IPS DF 4.7 (cell line): ENCODE results near the gene SKP2.
"Not testable (repeated sequence)": the region's sequence is repeated elsewhere in the genome, so short reads cannot be mapped to it uniquely, and the experiment has no call there.

Experiments used
- DNase-seq: peaks from one replicate; pipeline ENCODE4 v3.0.0-alpha.2; 2013; ENCODE audit warnings: low spot score; ENCODE audit errors: extremely low read depth

SKP2 gene

DNA sequence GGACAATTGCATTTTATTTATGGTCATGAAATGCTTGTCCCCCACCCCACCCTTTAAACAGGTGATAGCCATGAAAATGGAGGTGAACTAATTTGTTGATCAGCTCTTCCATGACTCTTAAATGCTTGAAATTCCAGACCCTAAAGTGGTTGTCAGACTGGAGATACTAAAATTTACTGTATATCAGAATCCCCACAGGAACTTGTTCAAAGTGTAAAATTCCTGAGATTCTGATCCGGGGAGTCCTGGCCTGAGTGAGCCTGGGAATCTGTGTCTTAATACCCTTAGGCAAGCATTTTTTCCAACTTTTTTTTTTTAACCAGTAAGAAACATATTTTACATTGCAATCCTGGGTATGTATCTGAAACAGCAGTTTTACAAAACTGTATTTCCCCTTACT is 4.7 kb downstream of the SKP2 start:
- no peak for DNase-seq

DNA sequence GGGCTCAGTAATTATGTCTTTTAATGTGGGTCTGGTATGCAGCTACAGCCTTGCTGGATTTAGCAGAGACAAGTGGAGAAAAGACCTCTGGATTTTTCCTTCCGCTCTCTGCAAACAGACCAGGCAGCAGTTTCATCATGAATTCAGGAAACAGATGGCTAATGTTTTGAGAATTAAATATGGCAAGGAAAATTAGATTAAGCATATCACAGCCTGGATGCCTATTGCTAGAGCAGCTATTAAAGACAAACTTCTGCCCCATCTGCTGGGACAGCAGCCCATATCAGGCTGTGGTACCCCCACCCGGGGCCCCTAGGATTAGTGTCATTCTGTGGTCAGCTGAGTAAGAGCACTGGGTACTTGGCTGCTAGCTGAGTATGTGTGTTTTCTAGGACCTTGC is 6.2 kb downstream of the SKP2 start:
- no peak for DNase-seq

DNA sequence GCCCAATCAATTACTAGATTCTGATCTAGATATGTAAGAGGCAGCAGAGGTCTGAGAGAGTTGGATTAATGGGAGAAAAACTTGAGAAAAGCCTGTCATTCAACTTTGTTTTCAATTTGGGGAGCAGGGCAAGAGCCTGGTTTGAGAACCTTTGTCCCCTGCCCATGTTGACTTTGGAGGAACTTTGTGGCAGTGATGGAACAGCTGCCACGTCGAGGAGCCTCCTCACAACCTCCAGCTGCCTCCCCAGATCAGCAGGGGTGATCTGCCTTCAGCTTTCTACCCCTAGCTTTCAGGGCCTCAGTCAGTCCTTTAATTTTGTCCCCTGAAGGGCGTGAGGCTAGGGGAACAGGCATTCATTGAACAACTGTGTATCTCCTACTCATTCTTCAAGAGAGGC is 8.7 kb downstream of the SKP2 start:
- DNase-seq: no peak

DNA sequence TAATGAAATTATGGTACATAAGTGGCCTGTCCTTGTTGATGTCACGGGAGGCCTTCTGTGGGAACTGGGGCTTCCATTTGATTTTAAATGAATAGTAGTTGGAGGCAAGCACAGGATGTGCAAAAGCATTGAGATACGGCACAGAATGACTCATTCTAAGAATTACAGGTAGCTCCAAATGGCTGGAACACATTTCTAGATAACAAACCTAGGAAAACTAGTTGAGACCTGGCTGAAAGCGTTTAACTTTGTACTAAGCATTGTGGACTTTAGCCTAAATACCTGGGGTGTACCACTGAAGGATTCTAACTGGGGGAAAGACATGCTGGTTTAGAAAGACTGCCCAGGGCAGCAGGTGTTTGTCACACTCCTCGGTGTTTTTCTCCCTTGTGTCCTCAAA is 9.4 kb downstream of the SKP2 start:
- DNase-seq: no peak

DNA sequence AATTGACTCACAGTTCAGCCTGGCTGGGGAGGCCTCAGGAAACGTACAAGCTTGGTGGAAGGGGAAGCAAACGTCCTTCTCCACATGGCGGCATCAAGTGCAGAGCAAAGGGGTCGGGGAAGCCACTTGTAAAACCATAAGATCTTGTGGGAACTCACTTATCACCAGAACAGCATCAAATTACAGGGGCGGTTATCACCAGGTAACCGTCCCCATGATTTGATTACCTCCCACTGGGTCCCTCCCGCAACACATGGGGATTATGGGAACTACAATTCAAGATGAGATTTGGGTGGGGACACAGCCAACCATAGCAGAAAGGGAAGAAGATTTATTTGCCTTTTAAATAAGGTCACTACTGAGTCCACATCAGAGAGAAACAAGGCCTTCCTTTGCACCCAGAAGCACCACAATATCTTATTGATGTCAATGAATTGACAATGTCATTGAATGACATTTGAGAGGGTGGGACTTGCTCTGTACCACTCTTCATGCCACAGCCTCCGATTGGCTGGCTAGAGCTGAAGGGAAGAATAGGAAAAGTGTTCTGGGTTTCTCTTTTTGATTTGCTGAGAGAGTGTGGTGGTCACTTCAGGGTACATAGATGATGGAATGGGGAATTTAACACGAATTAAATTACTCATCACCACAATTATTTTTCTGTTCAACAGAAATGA is 11.0 kb downstream of the SKP2 start:
- no peak for DNase-seq

DNA sequence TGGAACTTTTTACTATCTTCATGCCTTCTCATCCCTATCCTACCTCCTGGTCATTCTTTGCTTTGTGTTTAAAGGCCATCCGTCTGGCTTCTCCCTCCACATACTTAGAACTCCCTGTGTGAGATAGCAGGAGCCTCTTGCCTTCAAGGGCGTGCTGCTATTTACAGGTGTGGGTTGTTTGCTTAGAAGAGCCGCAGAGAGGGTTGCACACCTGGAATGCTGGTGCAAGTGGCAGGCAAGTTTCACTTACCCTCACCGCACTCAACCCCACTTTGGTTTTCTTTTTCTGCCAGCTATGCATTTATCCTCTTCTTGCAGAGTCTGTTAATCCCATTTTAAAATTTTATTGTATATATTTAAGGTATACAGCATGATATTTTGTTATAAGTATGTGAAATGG is 12.6 kb downstream of the SKP2 start:
- no peak for DNase-seq

DNA sequence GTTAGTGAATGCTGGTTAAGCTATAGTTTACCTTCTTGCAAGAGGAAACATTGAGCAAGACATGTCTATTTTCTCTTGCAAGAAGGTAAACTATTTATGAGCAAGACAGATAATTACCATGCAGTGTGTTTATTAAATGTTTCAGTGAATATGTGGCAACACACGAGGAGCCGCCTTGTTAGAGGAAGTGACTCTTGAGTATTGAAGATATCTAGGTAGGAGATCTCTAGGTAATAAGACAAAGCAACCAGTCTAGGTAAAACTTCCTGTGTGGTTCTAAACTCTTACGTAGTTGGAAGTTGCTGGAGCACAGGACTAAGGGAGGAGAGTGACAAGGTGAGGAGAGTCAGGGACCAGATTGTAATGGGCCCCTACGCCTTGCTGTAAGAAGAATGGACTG is 16.8 kb downstream of the SKP2 start:
- no peak for DNase-seq

DNA sequence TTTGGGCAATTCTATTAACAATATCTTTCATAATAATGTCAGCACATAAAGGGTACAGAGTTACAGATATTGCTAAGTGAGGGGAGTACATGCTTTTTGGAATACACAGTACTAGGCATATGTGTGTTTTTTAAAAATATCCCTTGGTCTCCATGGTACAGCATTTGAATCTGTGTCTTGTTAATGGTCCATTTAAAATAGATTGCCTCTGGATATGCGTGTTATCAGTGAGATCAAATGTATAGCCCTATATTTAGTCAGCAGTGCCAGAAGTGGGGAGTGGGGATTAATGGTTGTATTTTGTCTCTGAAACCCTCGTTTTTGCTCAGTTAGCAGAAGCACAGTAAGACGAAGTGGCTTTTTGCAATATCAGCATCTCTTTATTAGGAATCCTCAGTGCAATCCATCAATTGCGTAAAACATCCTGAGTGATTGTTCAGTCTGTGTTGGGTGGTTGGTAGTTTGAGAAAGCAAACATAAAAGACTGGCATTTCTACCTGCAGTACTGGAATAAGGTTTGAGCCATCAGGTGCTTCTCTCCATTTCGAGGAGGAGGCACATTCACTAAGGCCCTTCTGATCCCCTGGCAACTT is 19.0 kb downstream of the SKP2 start:
- no peak for DNase-seq

DNA sequence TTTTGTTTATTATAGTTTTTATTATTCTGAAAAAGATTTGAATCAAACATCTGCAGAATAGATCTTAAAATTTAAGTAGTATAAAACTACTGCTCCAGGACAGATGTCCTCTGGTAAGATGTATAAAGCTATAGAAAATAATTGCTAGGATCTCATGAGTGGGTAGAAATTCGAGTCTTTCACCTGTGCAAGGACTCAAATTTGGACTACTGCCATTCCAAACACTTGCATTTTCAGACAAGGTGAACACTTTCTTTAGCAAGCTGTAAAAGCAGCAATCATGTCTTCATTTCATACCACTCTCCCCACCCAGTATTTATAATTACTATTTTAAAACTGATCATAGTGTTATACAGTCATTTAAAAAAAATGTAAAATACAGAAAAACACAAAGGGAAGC is 20.7 kb downstream of the SKP2 start:
- no peak for DNase-seq

DNA sequence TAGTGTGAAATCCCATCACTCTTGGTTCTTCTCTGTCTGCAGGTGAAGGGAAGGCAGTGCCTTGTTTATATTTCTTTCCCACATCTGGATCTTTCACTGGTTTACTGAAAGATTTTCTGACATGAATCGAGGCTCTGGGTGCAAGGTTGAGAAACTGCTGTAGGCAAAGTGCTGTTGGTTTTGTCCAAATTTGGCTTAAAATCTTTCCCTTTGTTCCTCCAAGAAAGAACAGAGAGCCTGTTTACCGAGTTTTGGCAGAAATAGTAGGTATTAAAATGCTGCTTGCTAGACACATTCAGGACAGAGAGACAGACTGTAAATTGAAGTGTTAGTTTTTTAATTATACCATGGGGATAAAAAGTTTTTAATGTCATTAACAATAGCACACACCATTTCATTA is 21.5 kb downstream of the SKP2 start:
- no peak for DNase-seq

DNA sequence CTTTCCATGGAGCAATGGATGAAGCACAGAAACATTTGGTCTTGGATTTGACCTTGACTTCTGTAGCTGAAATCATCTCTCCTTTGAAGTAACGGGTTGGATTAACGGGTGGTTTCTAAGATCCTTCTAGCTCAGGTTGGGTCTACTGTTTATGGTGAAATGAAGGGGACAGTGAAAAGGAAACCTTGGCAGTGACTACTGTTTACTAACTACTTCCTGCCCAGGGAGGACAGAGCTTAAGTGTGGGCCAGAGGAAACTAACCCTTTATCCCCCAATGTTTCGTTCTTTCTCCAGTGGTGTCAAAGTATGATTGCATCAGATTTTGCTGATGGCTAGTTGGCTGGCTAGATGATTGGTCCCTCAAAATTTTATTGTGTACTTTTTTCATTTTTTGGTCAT is 22.2 kb downstream of the SKP2 start:
- DNase-seq: no peak

DNA sequence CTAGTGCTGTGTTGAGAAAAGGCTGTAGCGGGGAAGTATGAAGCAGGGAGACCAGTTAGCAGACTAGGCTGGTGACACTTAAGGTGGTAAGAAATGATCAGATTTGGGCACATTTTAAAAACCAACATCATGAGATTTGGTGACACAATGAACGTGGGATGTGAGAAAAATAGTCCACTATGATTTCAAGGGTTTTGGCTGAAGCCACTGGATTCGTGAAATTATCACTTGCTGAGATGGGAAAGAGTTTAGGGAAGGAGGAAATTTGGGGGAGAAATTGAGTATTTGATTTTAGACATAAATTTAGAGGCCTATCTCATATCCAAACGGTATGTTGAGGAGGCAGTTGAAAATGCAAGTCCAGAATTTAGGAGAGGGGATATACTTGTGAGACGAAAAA is 23.1 kb downstream of the SKP2 start:
- DNase-seq: no peak

DNA sequence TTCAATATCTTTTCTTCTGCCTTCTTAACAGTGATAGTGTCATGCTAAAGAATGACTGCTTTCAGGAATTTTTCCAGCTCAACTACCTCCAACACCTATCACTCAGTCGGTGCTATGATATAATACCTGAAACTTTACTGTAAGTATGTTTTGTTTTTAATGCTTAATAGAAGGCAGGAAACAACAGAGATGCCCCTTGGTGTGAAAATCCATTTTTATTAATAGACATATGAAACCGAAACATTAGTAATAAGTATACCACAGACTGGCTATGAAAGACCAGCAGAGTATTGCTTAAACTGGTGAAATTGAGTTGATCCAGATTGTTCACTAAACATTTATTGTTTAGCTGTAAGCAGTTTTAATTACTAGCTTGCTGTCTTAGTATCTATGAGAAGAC is 25.2 kb downstream of the SKP2 start:
- no peak for DNase-seq

DNA sequence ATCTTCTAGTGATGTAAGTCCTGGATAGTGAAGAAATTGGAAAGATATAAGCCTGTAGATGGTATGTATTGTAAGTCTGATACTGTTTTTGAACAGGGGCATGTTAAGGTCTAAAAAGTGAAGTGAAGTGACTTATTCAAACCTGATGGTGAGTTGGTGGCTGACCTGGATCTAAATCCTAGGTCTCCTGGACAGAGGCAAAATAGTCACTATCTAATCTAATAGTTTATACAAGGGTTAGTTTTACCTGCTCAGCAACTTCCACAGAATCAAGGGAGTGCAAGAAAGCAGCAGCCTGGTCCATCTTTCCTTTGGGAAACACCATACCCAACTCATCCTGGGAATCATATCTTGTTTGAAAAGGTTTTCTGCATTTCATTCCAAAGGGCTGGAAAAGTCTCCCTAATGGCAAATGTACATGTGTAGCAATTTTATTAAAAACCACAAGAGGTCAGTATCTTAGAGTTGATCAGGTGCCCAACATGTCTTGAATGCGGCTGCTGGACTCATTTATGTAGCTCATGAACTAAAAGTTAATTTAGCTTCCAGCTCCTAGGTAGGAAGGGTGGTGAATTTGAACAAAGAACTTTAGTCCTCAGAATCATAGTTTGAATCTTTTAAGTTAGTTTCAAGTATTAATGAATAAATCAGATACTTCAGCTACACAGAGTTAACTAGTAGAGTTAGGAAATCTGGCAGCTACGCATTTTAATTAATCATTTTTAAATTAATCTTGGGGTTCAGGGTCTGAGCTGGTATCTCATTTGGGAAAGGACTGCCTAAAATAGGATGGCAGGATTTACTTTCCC is 26.0 kb downstream of the SKP2 start:
- DNase-seq: no peak

DNA sequence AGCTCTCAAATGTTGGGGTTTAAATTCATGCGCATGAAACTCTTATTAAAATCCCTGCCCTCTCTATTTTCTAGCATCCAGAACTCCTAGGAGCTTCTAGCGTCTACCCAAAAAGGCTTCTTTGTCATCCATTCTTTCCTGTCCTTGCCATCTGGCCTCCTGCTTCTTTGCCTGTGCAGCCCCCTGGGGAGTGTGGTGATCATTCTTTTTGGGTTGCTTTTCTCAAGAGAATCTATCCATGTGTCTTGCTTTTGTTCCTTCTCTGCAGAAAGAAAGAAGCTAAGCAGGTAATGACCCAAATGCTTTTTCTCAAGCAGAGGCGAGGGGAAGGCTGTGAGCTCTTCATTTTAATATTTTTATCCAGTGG is 26.6 kb downstream of the SKP2 start:
- DNase-seq: no peak

DNA sequence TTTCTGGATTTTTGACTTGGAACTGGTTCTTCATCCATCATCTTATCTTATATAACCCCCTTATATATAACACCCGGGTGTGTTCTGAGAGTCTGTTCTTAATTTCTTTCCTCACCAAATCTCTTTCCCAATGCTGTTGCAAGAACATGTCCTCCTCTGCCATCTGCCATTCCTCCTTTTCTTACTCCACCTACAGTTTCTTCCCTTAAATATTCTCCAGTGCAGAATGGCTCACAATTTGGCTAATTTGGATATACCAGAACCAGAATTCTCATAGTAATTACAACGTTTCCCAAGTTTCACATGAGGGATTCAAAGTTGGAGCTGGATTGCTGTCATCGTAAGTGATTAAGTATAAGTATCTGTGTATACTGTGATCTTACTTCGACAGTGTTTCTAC is 28.0 kb downstream of the SKP2 start:
- no peak for DNase-seq

DNA sequence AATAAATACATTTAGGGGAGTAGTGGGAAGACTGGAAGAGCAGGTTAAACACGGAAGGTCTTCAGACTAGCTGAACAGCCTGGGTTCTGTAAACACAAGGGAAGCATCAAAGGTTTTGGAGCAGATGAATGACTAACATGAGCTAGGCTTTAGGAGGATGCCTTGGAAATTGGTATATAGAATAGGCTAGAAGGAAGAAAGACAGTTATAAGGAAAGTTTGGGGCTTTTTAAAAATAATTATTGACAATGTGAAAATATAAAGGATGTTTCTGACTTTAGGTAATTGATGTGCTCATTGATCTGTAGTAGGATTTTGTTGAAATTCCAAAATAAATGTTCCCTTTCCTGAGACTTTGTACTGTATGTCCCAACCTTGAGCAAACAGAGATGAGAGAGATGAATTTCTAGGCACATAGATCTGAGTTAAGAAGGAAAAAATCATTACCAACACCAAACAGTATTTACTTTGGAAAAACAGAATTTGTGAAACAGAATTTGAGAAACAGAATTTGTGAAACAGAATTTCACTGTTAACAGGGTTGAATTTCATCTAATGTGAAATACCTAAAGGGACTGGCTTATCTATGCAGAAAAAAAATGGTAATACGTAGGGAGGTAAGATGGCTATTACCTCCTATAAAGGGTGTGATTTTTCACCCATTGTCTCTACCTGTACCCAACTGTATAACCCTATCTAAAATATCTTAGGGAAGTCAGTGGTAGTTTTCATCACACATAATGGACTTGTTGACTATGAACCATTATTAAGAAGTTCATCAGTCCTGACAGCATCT is 28.8 kb downstream of the SKP2 start:
- DNase-seq: no peak

DNA sequence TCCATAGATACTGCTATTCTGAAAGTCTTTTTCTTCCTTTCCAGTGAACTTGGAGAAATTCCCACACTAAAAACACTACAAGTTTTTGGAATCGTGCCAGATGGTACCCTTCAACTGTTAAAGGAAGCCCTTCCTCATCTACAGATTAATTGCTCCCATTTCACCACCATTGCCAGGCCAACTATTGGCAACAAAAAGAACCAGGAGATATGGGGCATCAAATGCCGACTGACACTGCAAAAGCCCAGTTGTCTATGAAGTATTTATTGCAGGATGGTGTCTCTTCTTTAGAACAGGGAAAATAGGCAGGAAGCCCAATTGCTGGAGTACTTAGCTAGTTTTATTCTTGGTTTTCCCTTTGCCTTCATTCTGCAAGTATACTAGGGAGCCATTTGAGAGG is 29.9 kb downstream of the SKP2 start:
- DNase-seq: no peak

DNA sequence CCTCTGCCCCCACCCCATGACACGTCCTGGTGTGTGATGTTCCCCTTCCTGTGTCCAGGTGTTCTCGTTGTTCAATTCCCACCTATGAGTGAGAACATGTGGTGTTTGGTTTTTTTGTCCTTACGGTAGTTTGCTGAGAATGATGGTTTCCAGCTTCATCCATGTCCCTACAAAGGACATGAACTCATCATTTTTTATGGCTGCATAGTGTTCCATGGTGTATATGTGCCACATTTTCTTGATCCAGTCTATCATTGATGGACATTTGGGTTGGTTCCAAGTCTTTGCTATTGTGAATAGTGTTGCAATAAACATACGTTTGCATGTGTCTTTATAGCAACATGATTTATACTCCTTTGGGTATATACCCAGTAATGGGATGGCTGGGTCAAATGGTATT is 32.5 kb downstream of the SKP2 start:
- DNase-seq: not testable (repeated sequence)

DNA sequence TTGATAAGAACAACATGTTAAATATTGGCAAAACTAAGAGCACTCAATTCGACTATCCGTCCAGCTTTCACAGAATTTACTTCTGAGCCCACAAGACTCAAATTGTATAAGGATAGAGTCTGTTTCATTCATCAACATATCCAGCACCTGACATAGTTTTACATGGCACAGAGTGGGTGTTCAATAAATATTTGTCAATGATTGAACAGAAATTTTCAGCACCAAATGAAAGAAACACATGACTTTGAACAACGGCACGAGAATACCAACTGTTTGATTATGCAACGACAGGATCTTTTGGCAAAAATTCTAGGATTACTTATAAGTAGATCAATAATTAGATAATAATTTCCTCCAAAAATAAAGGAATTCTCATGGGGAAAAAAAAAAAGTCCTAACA is 41.8 kb downstream of the SKP2 start:
- DNase-seq: no peak

DNA sequence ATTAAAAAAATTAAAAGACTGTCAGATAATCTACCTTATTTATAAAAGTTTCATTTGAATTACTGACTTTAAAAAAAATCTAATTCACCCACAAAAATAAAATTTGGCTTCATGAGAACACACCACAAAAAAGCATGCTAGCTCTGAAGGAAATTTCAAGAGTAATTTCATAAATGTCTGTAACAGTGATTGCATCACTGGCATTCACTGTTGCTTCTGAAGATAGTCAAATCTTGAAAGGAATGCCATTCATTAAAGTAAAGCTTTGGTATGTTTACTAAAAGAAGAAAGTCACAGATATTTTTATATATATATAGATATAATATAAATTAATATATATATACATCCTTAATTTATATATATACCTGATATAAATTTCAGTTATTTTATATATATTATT is 46.4 kb downstream of the SKP2 start:
- no peak for DNase-seq

DNA sequence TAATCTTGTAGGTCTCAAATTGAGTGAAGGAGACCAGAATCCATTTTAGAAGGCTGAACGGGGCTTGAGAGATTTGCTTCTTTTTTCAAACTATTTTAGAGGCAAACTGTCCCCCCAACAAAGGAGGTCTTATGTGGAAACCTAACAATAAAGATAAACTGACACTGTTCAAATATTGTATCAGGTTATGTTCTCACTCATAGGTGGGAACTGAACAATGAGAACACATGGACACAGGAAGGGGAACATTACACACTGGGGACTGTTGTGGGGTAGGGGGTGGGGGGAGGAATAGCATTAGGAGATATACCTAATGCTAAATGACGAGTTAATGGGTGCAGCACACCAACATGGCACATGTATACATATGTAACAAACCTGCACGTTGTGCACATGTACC is 46.9 kb downstream of the SKP2 start:
- not testable (repeated sequence) for DNase-seq
